Parathyroid adenoma (tissue), 2 donors: ENCODE results near the gene SAYSD1.

ENCODE experiments used
- H2AFZ ChIP-seq: fragments of 300-600 bp; sonication (generic); one replicate; pipeline ENCODE4 v1.7.0; 2017; ENCODE audit warnings: antibody characterized with exemption, mild to moderate bottlenecking
- H3K27ac ChIP-seq: fragments of 300-600 bp; sonication (generic); one replicate; pipeline ENCODE4 v1.7.0; 2017
- H3K27me3 ChIP-seq: fragments of 300-600 bp; sonication (generic); one replicate; pipeline ENCODE4 v1.7.0; 2017; ENCODE audit warnings: low read length; ENCODE audit not compliant: control insufficient read depth, insufficient read depth
- H3K36me3 ChIP-seq: fragments of 300-600 bp; sonication (generic); one replicate; pipeline ENCODE4 v1.7.0; 2017; ENCODE audit warnings: low read length; ENCODE audit not compliant: control insufficient read depth, insufficient read depth
- H3K4me1 ChIP-seq: fragments of 300-600 bp; sonication (generic); one replicate; pipeline ENCODE4 v1.7.0; 2017; ENCODE audit warnings: control low read depth
- H3K4me2 ChIP-seq: fragments of 300-600 bp; sonication (generic); one replicate; pipeline ENCODE4 v1.7.0; 2017; ENCODE audit warnings: low read length
- H3K4me3 ChIP-seq: fragments of 300-600 bp; sonication (generic); one replicate; pipeline ENCODE4 v1.7.0; 2017; ENCODE audit warnings: low read depth, low read length
- H3K79me2 ChIP-seq: fragments of 300-600 bp; sonication (generic); one replicate; pipeline ENCODE4 v1.7.0; 2017; ENCODE audit warnings: control low read depth
- H3K9ac ChIP-seq: fragments of 300-600 bp; sonication (generic); one replicate; pipeline ENCODE4 v1.7.0; 2017; ENCODE audit warnings: mild to moderate bottlenecking
- H3K9me3 ChIP-seq: fragments of 300-600 bp; sonication (generic); one replicate; pipeline ENCODE4 v1.7.0; 2017; ENCODE audit warnings: low read length; ENCODE audit not compliant: control insufficient read depth
- CTCF ChIP-seq: fragments of 300-600 bp; sonication (generic); IDR thresholded peaks from one replicate; pipeline ENCODE4 v1.7.0; 2017; ENCODE audit warnings: antibody characterized with exemption, mild to moderate bottlenecking
- donor health status: primary hyperparathyroidism.

The SAYSD1 gene

DNA sequence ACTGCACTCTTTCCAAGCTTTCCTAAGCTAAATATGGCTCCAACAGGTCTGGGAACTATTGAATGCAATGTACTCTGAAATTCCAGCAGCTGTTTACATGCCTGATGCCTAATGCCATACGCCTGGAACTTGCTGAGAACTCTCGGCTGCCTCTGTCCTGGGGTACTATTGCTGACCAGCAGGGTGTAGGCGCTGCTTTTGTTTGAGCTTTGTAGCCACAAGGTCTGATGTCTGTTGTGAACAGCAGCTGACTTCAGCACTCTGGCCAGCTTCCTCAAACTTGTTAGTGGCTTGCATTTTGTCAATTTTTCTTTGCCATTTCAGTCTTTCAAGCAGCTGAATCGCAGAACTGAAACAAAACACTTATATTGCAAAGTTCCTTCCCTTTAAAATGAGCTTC, 26.7 kb downstream of the SAYSD1 start:
- H3K27me3 ChIP-seq, result no peaks in the 10 kb centered on the region
- no peak overlapping the region for H3K27ac ChIP-seq
- H3K79me2 ChIP-seq, result no peaks in the 10 kb centered on the region
- H3K4me1 ChIP-seq, result no peaks in the 10 kb centered on the region
- no peak overlapping the region for H3K4me2 ChIP-seq
- H3K36me3 ChIP-seq, result no peaks in the 10 kb centered on the region
- peak; percentile 21 for TF ChIP-seq CTCF
- H2AFZ ChIP-seq, result no peak overlapping the region
- no peak overlapping the region for H3K4me3 ChIP-seq
- H3K9me3 ChIP-seq, result no peaks in the 10 kb centered on the region
- no peak overlapping the region for H3K9ac ChIP-seq

GRCh38 chr6:39087197-39087596, 27.8 kb downstream of the SAYSD1 start:
- no peaks in the 10 kb centered on the region for H3K4me1 ChIP-seq
- H3K9ac ChIP-seq, result no peak overlapping the region
- no peak overlapping the region for H2AFZ ChIP-seq
- no peak overlapping the region for H3K27ac ChIP-seq
- no peaks in the 10 kb centered on the region for H3K27me3 ChIP-seq
- no peak for TF ChIP-seq CTCF
- H3K9me3 ChIP-seq, result no peaks in the 10 kb centered on the region
- no peak overlapping the region for H3K4me2 ChIP-seq
- H3K36me3 ChIP-seq, result no peaks in the 10 kb centered on the region
- H3K79me2 ChIP-seq, result no peaks in the 10 kb centered on the region
- H3K4me3 ChIP-seq, result no peak overlapping the region

DNA sequence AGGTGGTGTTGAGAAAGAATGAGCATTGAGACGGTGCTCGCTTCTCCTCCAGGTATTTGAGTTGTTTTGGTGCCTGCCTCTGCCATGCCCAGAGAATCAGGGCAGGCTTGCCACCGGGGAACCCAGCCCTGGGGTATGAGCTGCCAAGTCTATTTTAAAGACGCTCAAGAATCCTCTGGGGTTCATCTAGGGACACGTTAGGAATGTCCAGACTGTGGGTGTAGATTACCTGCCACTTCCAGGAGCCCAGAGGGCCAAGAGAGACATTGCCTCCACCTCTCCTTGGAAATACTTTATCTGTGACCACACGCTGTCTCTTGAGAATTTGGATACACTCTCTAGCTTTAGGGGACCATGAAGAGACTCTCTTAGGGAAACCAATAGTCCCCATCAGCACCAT, 28.3 kb downstream of the SAYSD1 start:
- no peaks in the 10 kb centered on the region for H3K4me1 ChIP-seq
- TF ChIP-seq CTCF, result no peak
- H3K27me3 ChIP-seq, result no peaks in the 10 kb centered on the region
- no peak overlapping the region for H3K4me3 ChIP-seq
- no peaks in the 10 kb centered on the region for H3K79me2 ChIP-seq
- H3K4me2 ChIP-seq, result no peak overlapping the region
- no peak overlapping the region for H3K9ac ChIP-seq
- H2AFZ ChIP-seq, result no peak overlapping the region
- no peaks in the 10 kb centered on the region for H3K9me3 ChIP-seq
- H3K36me3 ChIP-seq, result no peaks in the 10 kb centered on the region
- no peak overlapping the region for H3K27ac ChIP-seq

DNA sequence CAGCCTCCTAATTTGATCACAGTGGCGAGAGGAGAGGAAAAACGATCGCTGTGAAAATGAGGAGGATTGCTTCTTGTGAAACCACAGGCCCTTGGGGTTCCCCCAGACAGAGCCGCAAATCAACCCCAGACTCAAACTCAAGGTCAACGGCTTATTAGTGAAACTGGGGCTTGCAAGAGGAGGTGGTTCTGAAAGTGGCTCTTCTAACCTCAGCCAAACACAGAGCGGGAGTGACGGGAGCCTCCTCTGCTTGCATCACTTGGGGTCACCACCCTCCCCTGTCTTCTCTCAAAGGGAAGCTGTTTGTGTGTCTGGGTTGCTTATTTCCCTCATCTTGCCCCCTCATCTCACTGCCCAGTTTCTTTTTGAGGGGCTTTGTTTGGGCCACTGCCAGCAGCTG, 28.7 kb downstream of the SAYSD1 start:
- Histone ChIP-seq H3K4me3 (no peak overlapping the region), H3K9me3 (no peaks in the 10 kb centered on the region), H3K27ac (no peak overlapping the region), H3K27me3 (no peaks in the 10 kb centered on the region), H3K79me2 (no peaks in the 10 kb centered on the region), H2AFZ (no peak overlapping the region), H3K36me3 (no peaks in the 10 kb centered on the region), H3K4me2 (no peak overlapping the region), H3K4me1 (no peaks in the 10 kb centered on the region), H3K9ac (no peak overlapping the region)
- no peak for TF ChIP-seq CTCF

DNA sequence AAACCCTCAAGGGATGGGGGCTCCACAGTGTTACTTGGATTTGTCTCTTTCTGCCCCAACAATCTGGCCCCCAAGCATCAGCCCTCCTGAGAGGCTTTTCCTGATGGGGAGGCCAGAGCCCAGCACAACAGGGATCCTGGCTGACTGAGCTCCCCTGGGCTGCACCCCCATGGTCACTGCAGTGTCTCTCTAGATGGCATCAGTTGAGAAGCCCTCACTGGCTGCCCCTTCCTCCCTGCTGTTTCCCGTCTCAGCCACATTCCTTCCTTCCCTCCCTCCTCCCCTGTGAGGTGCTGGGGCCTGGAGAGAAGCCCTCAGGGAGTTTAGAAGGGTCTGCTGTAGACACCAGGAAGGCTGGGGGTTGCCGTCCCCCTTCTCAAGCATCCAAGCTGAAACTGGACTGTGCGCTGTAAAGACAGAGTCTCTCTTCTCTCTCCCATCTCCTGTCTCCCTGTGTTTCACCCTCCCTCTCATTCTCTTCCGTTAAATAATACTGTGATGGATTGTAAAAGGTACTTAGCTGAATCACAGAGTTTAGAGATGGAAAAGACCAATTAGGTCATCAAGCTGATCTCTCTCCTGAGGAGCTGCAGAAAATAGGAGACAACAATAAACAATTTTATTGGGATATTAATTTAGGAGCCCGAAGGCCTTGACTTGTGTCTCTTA, 29.7 kb downstream of the SAYSD1 start:
- Histone ChIP-seq H3K27me3 (no peaks in the 10 kb centered on the region), H2AFZ (no peak overlapping the region)

More for the DNA sequence above, 29.7 kb downstream of the SAYSD1 start:
- H3K36me3 ChIP-seq, result no peaks in the 10 kb centered on the region
- H3K4me3 ChIP-seq, result no peak overlapping the region
- no peaks in the 10 kb centered on the region for H3K79me2 ChIP-seq
- no peak overlapping the region for H3K27ac ChIP-seq
- H3K4me2 ChIP-seq, result no peak overlapping the region
- H3K9ac ChIP-seq, result no peak overlapping the region
- H3K9me3 ChIP-seq, result no peaks in the 10 kb centered on the region
- TF ChIP-seq CTCF, result no peak
- H3K4me1 ChIP-seq, result no peaks in the 10 kb centered on the region
